Measurements from ENCODE around the gene YES1.

GRCh38 chr18:673769-674168, 138.3 kb downstream of the YES1 start:
- TF ChIP-seq POLR2A (IDR thresholded peaks at IDR 0.05; ENCODE audit: low read length) (no peak), GATA1 (IDR thresholded peaks at IDR 0.05; ENCODE audit: low read depth, low read length) (no peak)

Data from erythroblast (primary cell).